Ascending aorta (tissue), 2 donors: Measurements from ENCODE around the gene PICK1. TPM values are rescaled to one million over a fixed set of nuclear protein-coding genes. Genes with fewer than 3 reads are reported as not detected.

Source experiments
- DNase-seq, 2 donors: peaks; one replicate each; pipeline ENCODE4 v3.0.0-alpha.2; 2019; ENCODE audit warnings: low spot score in 2 of 2
- H3K27ac ChIP-seq, 2 donors: fragments of 200-600 bp; sonication (generic); one replicate each; pipeline ENCODE4 v1.5.1; 2016 to 2017; ENCODE audit warnings: mild to moderate bottlenecking in 1 of 2
- H3K27me3 ChIP-seq: fragments of 200-600 bp; sonication (generic); one replicate; pipeline ENCODE4 v1.5.1; 2017
- H3K36me3 ChIP-seq, 2 donors: fragments of 200-600 bp; sonication (generic); one replicate each; pipeline ENCODE4 v1.5.1; 2016
- H3K4me1 ChIP-seq, 2 donors: fragments of 200-600 bp; sonication (generic); one replicate each; pipeline ENCODE4 v1.5.1; 2016 to 2017; ENCODE audit warnings: mild to moderate bottlenecking in 1 of 2
- H3K4me3 ChIP-seq, 2 donors: fragments of 200-600 bp; sonication (generic); one replicate each; pipeline ENCODE4 v1.5.1; 2016 to 2017; ENCODE audit warnings: mild to moderate bottlenecking in 1 of 2
- H3K9me3 ChIP-seq, 2 donors: fragments of 200-600 bp; sonication (generic); one replicate each; pipeline ENCODE4 v1.5.1; 2016
- intact Hi-C: fragments of 100-400 bp; cut with DNase I; formaldehyde crosslinking; loops from one replicate; pipeline ENCODE4 v1.15.1; 2023
- total RNA-seq: library from RNA; depleted of rRNA; stranded (reverse); fragments of >200 nt; gene quantifications from one replicate; pipeline ENCODE4 v1.1.0, GENCODE V29; 2016
- TF ChIP-seq, protein P1 (sequence below), 3 experiments: fragments of 200-600 bp in 2 of 3; fragments of 450-650 bp in 1 of 3; sonication (generic) in 2 of 3; IDR thresholded peaks; one replicate each; pipeline ENCODE4 v1.5.1; 2016 to 2019; ENCODE audit warnings: antibody characterized with exemption in 3 of 3, mild to moderate bottlenecking in 1 of 3, moderate library complexity in 1 of 3

PICK1 gene
- total RNA-seq, 1 donor from 2014 or later: 88.1 TPM

DNA sequence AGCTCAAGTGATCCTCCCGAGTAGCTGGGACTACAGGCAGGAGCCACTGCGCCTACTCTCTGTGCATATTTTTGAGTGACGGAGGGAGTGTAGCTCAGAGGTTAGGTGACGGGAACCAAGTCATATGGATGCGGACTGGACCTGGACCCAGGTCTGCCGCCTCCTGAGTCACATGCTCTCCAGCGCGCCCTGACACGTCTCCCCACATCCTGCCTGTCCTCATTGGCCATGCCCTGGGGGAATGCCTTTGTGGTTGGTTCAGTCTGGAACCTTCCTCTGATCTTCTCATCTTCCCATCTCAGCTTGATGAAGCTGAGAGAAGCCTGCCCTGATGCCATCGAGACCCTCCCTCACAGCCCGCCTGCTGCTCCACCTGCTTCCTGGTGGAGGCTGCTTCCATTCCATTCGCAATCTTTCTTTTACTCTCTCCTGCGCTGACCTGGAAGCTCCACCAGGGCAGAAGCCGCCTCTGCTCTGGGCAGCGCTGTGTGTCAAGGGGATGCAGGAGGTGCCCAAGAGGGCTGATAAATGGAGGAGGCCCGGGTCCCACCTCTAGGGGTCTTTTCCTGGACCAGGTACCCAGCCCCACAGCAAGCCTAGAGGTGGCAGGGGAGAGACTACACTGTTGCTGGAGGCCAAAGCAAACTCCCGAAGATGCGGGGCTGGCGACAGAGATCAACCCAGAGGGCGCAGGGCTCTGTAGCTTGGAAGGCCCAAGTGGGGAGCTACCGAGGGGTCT is 67.2 kb downstream of the PICK1 start:
- Histone ChIP-seq H3K36me3 (no peaks in the 10 kb centered on the region), H3K9me3 (no peaks in the 10 kb centered on the region)

DNA sequence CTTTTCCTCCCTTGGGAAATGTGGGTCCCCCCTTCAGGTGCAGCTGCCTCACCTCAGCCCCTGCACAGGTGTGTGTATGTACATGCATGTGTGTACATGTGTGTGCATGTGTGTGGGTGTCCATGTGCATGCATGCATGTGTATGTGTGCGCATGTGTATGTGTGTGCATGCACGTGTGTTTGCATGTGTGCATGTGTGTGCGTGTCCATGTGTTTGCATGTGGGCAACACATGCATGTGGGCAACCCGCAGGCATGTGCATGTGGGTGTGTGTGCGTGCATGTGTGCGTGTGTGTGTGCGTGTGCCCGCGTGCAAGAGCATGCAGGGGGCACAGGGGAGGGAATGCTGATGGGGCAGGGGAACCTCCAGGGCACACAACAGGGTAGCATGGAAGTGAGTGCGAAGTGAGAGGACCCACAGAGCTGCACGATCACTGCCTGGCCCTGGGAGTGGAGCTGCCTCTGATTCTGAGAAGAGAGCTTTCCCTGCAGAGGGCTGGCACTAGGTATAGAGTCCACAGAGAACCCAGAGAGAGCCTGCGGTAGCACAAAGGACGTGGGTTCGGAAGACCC is 67.9 kb downstream of the PICK1 start:
- DNase-seq: no peak
- no peaks in the 10 kb centered on the region for H3K36me3 ChIP-seq
- TF ChIP-seq, protein P1, sequence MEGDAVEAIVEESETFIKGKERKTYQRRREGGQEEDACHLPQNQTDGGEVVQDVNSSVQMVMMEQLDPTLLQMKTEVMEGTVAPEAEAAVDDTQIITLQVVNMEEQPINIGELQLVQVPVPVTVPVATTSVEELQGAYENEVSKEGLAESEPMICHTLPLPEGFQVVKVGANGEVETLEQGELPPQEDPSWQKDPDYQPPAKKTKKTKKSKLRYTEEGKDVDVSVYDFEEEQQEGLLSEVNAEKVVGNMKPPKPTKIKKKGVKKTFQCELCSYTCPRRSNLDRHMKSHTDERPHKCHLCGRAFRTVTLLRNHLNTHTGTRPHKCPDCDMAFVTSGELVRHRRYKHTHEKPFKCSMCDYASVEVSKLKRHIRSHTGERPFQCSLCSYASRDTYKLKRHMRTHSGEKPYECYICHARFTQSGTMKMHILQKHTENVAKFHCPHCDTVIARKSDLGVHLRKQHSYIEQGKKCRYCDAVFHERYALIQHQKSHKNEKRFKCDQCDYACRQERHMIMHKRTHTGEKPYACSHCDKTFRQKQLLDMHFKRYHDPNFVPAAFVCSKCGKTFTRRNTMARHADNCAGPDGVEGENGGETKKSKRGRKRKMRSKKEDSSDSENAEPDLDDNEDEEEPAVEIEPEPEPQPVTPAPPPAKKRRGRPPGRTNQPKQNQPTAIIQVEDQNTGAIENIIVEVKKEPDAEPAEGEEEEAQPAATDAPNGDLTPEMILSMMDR (IDR thresholded peaks at IDR 0.05): no peak
- H3K4me1 ChIP-seq: no peaks in the 10 kb centered on the region
- no peak overlapping the region for H3K4me3 ChIP-seq
- intact Hi-C loops: no loop called here
- H3K9me3 ChIP-seq: no peaks in the 10 kb centered on the region
- no peak overlapping the region for H3K27ac ChIP-seq
- H3K27me3 ChIP-seq: no peaks in the 10 kb centered on the region

More for the DNA sequence above, 67.2 kb downstream of the PICK1 start:
- Histone ChIP-seq H3K27me3 (no peaks in the 10 kb centered on the region), H3K27ac (no peak overlapping the region), H3K4me1 (no peaks in the 10 kb centered on the region), H3K4me3 (no peak overlapping the region)
- intact Hi-C loops: no loop called here
- DNase-seq: no peak
- TF ChIP-seq, protein P1 (IDR thresholded peaks at IDR 0.05): no peak

Other genes with a start within 250 kb of the PICK1 start
- 4.5 TPM for gene GCAT, start 249.5 kb upstream of the PICK1 start, total RNA-seq
- not detected for gene GALR3, start 234.0 kb upstream of the PICK1 start, total RNA-seq
- 61.8 TPM for gene ANKRD54, start 213.1 kb upstream of the PICK1 start, total RNA-seq
- gene EIF3L, start 208.0 kb upstream of the PICK1 start, total RNA-seq: 256 TPM
- gene MICALL1, start 151.1 kb upstream of the PICK1 start, total RNA-seq: 43.9 TPM
- gene C22orf23, start 103.8 kb upstream of the PICK1 start, total RNA-seq: not detected
- 204 TPM for gene POLR2F, start 103.7 kb upstream of the PICK1 start, total RNA-seq
- gene SOX10, start 72.8 kb upstream of the PICK1 start, total RNA-seq: 23.0 TPM
- not detected for gene SLC16A8, start 26.8 kb downstream of the PICK1 start, total RNA-seq
- gene BAIAP2L2, start 53.3 kb downstream of the PICK1 start, total RNA-seq: not detected
- 79.5 TPM for gene PLA2G6, start 124.4 kb downstream of the PICK1 start, total RNA-seq
- gene MAFF, start 144.6 kb downstream of the PICK1 start, total RNA-seq: 183 TPM
- 118 TPM for gene TMEM184B, start 215.6 kb downstream of the PICK1 start, total RNA-seq